NAMALWA (cell line): Measurements from ENCODE around the gene ALG6.
"Not testable (repeated sequence)": the region's sequence is repeated elsewhere in the genome, so short reads cannot be mapped to it uniquely, and the experiment has no call there.

Experiments
- DNase-seq: peaks from one replicate; pipeline ENCODE4 v3.0.0-alpha.2; 2015; ENCODE audit warnings: low spot score

Gene ALG6

GRCh38 chr1:63328781-63329180, 38.6 kb upstream of the ALG6 start:
- no peak for DNase-seq

GRCh38 chr1:63329621-63330330, 37.7 kb upstream of the ALG6 start:
- DNase-seq = no peak

GRCh38 chr1:63330331-63330916, 37.0 kb upstream of the ALG6 start:
- no peak for DNase-seq

- no peak for DNase-seq
These were observed 25.0 kb upstream of the ALG6 start for GRCh38 chr1:63342402-63342801.

- no peak for DNase-seq
These were observed 23.5 kb upstream of the ALG6 start for GRCh38 chr1:63343922-63344321.

GRCh38 chr1:63350320-63350719, 17.1 kb upstream of the ALG6 start:
- no peak for DNase-seq

GRCh38 chr1:63352736-63353135, 14.7 kb upstream of the ALG6 start:
- no peak for DNase-seq

- DNase-seq = not testable (repeated sequence)
These were observed 11.2 kb upstream of the ALG6 start for GRCh38 chr1:63356234-63356633.

- DNase-seq = no peak
These were observed 7.9 kb upstream of the ALG6 start for GRCh38 chr1:63359561-63359960.

- no peak for DNase-seq
These were observed 5.4 kb upstream of the ALG6 start for GRCh38 chr1:63362073-63362472.

GRCh38 chr1:63362578-63362977, 4.8 kb upstream of the ALG6 start:
- DNase-seq = peak; percentile 25

GRCh38 chr1:63363014-63363413, 4.4 kb upstream of the ALG6 start:
- DNase-seq = no peak

GRCh38 chr1:63366908-63367214, 566 bp upstream of the ALG6 start:
- DNase-seq = peak; percentile 10

GRCh38 chr1:63368131-63368530, 704 bp downstream of the ALG6 start:
- no peak for DNase-seq

GRCh38 chr1:63379583-63379982, 12.2 kb downstream of the ALG6 start:
- DNase-seq = no peak

- no peak for DNase-seq
These were observed 14.3 kb downstream of the ALG6 start for GRCh38 chr1:63381741-63382140.

- DNase-seq = no peak
These were observed 34.5 kb downstream of the ALG6 start for GRCh38 chr1:63401945-63402344.

- DNase-seq = no peak
These were observed 36.0 kb downstream of the ALG6 start for GRCh38 chr1:63403386-63403785.

GRCh38 chr1:63405021-63405420, 37.6 kb downstream of the ALG6 start:
- no peak for DNase-seq

- DNase-seq = no peak
These were observed 38.6 kb downstream of the ALG6 start for GRCh38 chr1:63405987-63406386.

GRCh38 chr1:63407002-63407401, 39.6 kb downstream of the ALG6 start:
- DNase-seq = no peak

- no peak for DNase-seq
These were observed 40.9 kb downstream of the ALG6 start for GRCh38 chr1:63408331-63408730.

- DNase-seq = no peak
These were observed 43.6 kb downstream of the ALG6 start for GRCh38 chr1:63411066-63411465.

- DNase-seq = peak; percentile 19
These were observed 46.0 kb downstream of the ALG6 start for GRCh38 chr1:63413394-63413793.
